Hepatocyte (in vitro differentiated cells): Measurements from ENCODE around the gene EXOC2.
"Not testable (repeated sequence)": the region's sequence is repeated elsewhere in the genome, so short reads cannot be mapped to it uniquely, and the experiment has no call there.

Source experiments
- CTCF ChIP-seq: fragments of 200-600 bp; sonication (generic); IDR thresholded peaks from 2 replicates; pipeline ENCODE4 v1.5.1; 2016; ENCODE audit warnings: antibody characterized with exemption, mild to moderate bottlenecking; ENCODE audit not compliant: poor library complexity
- EZH2 ChIP-seq: fragments of 200-600 bp; sonication (generic); IDR thresholded peaks from 2 replicates; pipeline ENCODE4 v1.6.1; 2016; ENCODE audit warnings: antibody characterized with exemption, mild to moderate bottlenecking, borderline replicate concordance
- EZH2phosphoT487 ChIP-seq: fragments of 200-600 bp; sonication (generic); IDR thresholded peaks from one replicate; pipeline ENCODE4 v1.6.1; 2018; ENCODE audit warnings: antibody characterized with exemption, mild to moderate bottlenecking, low read depth, moderate library complexity; ENCODE audit not compliant: unreplicated experiment, severe bottlenecking

DNA sequence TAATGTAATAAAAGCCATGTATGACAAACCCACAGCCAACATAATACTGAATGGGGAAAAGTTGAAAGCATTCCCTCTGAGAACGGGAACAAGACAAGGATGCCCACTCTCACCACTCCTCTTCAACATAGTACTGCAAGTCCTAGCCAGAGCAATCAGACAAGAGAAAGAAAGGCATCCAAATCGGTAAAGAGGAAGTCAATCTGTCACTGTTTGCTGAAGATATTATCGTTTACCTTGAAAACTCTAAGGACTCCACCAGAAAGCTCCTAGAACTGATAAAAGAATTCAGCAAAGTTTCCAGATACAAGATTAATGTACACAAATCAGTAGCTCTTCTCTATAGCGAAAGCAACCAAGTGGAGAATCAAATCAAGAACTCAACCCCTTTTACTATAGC is 29.2 kb downstream of the EXOC2 start:
- not testable (repeated sequence) for TF ChIP-seq CTCF, EZH2, EZH2phosphoT487
